DOHH2 (cell line): ENCODE measurements around the gene ATP10A.
"Not testable (repeated sequence)": the region's sequence is repeated elsewhere in the genome, so short reads cannot be mapped to it uniquely, and the experiment has no call there.

Experiments used
- H3F3A ChIP-seq: fragments of 200-600 bp; sonication (generic), shearing (Covaris generic); 2 replicates; pipeline ENCODE4 v1.6.0; 2016; ENCODE audit warnings: antibody characterized with exemption, mild to moderate bottlenecking; ENCODE audit not compliant: control insufficient read depth, insufficient read depth
- H3K27ac ChIP-seq: fragments of 200-600 bp; sonication (generic); 2 replicates; pipeline ENCODE4 v1.5.1; 2014; ENCODE audit warnings: low read depth, mild to moderate bottlenecking, low read length, moderate library complexity
- H3K27me3 ChIP-seq: fragments of 200-600 bp; sonication (generic); 2 replicates; pipeline ENCODE4 v1.6.1; 2014; ENCODE audit warnings: mild to moderate bottlenecking, low read length, mixed read lengths; ENCODE audit not compliant: control insufficient read depth
- H3K36me3 ChIP-seq: fragments of 200-600 bp; sonication (generic); 2 replicates; pipeline ENCODE4 v1.6.1; 2014; ENCODE audit warnings: mild to moderate bottlenecking, low read length, moderate library complexity, mixed read lengths; ENCODE audit not compliant: control insufficient read depth
- H3K4me1 ChIP-seq: fragments of 200-600 bp; sonication (generic); 2 replicates; pipeline ENCODE4 v1.6.1; 2014; ENCODE audit warnings: mild to moderate bottlenecking, low read length, mixed read lengths; ENCODE audit not compliant: control insufficient read depth
- H3K4me2 ChIP-seq: fragments of 200-600 bp; sonication (generic); 2 replicates; pipeline ENCODE4 v1.6.0; 2014; ENCODE audit warnings: mild to moderate bottlenecking, low read length, moderate library complexity
- H3K4me3 ChIP-seq: fragments of 200-600 bp; sonication (generic); 2 replicates; pipeline ENCODE4 v1.5.1; 2014; ENCODE audit warnings: mild to moderate bottlenecking, low read length, mixed read lengths
- H3K79me2 ChIP-seq: fragments of 200-600 bp; sonication (generic); 2 replicates; pipeline ENCODE4 v1.6.1; 2014; ENCODE audit warnings: mild to moderate bottlenecking, low read length, mixed read lengths; ENCODE audit not compliant: control insufficient read depth
- H3K9me2 ChIP-seq: fragments of 200-600 bp; sonication (generic); replicated peaks from 2 replicates; pipeline ENCODE4 v1.6.1; 2014; ENCODE audit warnings: mild to moderate bottlenecking, low read length, mixed read lengths; ENCODE audit not compliant: control insufficient read depth
- H3K9me3 ChIP-seq: fragments of 200-600 bp; sonication (generic); 2 replicates; pipeline ENCODE4 v1.6.1; 2014; ENCODE audit warnings: antibody characterized with exemption, low read length, mixed read lengths; ENCODE audit not compliant: control insufficient read depth, insufficient read depth
- H4K20me1 ChIP-seq: fragments of 200-600 bp; sonication (generic); 2 replicates; pipeline ENCODE4 v1.6.0; 2014; ENCODE audit warnings: low read depth, mild to moderate bottlenecking, antibody characterized with exemption, low read length, moderate library complexity; ENCODE audit not compliant: control insufficient read depth, insufficient read depth
- EZH2phosphoT487 ChIP-seq: fragments of 200-600 bp; sonication (generic); IDR thresholded peaks from 2 replicates; pipeline ENCODE4 v1.6.1; 2017; ENCODE audit warnings: borderline replicate concordance, mild to moderate bottlenecking, antibody characterized with exemption, low read length, moderate library complexity, mixed read lengths
- TF ChIP-seq, protein P1 (sequence below): fragments of 200-600 bp; sonication (generic); IDR thresholded peaks from one replicate; pipeline ENCODE4 v1.5.1; 2014; ENCODE audit warnings: antibody characterized with exemption, mild to moderate bottlenecking, low read depth, low read length; ENCODE audit not compliant: poor library complexity, severe bottlenecking

Gene ATP10A

DNA sequence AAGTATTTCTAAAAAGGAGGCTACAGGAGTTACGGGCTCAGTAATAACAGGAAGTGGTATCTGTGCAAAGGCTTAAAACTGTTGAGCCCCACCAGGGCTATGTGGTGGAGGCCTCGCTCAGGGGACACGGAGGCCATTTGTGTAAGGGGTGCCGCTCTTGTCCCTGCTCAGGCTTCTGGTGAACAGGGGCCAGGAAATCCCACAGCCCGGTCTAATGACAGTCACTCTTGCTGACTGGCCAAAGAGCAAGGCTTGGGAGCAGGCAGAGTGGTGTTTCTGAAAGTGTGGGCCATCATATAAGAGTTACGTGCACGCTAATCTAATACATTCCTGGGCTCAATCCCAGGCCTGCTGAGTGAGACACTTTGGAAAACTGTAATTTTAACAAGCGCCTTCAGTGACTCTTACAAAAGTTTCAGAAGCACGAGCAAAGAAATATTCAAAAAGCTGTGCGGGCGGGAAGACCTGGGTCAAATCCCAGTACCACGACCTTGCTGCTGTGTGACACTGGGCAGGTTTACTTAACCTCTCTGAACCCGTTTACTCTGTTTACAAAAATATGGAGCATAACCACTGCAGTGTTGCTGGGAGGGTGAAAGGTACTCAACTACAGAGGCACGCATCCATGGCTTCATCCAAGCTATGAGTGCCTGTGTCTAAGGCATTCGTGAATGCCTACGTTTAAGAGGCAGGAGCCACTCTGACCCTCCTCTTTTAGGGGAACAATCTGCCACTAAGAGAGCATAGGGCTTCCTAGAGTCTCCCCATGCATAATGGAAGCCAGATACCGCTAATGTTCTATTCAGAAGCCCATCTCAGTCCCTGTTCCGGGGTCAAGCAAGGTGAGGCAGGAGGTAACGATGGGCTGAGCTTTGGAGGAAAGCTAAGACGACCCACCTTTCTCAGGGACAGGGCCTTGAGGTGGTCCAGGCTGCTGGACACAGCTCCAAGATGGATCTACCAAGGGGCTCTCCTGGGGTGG lies 2.0 kb downstream of the ATP10A start:
- no peak for TF ChIP-seq EZH2phosphoT487
- TF ChIP-seq, protein P1, sequence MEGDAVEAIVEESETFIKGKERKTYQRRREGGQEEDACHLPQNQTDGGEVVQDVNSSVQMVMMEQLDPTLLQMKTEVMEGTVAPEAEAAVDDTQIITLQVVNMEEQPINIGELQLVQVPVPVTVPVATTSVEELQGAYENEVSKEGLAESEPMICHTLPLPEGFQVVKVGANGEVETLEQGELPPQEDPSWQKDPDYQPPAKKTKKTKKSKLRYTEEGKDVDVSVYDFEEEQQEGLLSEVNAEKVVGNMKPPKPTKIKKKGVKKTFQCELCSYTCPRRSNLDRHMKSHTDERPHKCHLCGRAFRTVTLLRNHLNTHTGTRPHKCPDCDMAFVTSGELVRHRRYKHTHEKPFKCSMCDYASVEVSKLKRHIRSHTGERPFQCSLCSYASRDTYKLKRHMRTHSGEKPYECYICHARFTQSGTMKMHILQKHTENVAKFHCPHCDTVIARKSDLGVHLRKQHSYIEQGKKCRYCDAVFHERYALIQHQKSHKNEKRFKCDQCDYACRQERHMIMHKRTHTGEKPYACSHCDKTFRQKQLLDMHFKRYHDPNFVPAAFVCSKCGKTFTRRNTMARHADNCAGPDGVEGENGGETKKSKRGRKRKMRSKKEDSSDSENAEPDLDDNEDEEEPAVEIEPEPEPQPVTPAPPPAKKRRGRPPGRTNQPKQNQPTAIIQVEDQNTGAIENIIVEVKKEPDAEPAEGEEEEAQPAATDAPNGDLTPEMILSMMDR = no peak
- H3F3A ChIP-seq = no peaks in the 10 kb centered on the region
- H3K9me2 ChIP-seq = no peaks in the 10 kb centered on the region
- H3K4me1 ChIP-seq = no peaks in the 10 kb centered on the region
- H3K9me3 ChIP-seq = peaks cover 37% of the 10 kb centered on the region; the same call in 1 of the 2 replicates
- no peak overlapping the region for H3K4me2 ChIP-seq
- no peaks in the 10 kb centered on the region for H3K36me3 ChIP-seq
- H3K4me3 ChIP-seq = no peak overlapping the region
- no peak overlapping the region for H3K27ac ChIP-seq
- H3K79me2 ChIP-seq = no peaks in the 10 kb centered on the region
- no peaks in the 10 kb centered on the region for H3K27me3 ChIP-seq
- H4K20me1 ChIP-seq = no peaks in the 10 kb centered on the region

DNA sequence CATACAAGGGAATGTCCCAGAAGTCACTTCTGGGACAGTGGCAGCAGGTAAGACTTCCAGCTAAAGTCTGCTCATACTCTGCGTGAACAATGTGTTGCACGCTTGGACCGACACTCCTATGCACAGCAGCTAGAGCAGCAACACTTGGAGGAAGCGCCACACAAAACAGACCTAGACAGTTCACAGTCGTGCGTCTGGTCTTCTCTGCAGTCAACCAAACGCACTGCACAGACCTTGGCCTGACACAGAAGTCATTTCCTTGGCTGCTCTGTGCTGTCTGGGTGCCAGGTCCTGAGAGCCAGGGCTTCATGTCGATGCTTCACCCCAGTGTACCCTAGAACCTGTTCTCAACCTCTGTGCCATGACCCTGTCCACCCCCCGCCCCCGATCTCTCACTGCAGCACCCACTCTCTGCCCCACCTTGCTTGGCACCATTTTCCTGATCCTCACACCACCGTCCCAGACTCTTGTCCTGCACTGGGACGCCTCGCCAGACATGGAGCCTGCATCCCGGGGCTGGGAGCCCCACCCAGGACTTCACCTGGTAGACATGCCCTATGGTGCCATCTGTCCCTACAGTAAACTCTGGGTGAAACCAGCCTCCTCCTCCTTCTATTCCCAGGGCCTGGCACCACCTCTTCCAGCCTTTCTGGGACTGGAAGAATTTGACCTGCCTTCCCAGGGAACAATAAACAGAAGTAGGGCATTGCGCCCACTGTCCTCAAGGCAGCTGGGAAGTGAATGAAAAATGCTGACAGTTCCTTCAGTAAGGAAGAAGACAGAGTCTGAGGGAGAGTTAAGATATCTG lies 3.1 kb downstream of the ATP10A start:
- H3K27me3 ChIP-seq = no peaks in the 10 kb centered on the region

DNA sequence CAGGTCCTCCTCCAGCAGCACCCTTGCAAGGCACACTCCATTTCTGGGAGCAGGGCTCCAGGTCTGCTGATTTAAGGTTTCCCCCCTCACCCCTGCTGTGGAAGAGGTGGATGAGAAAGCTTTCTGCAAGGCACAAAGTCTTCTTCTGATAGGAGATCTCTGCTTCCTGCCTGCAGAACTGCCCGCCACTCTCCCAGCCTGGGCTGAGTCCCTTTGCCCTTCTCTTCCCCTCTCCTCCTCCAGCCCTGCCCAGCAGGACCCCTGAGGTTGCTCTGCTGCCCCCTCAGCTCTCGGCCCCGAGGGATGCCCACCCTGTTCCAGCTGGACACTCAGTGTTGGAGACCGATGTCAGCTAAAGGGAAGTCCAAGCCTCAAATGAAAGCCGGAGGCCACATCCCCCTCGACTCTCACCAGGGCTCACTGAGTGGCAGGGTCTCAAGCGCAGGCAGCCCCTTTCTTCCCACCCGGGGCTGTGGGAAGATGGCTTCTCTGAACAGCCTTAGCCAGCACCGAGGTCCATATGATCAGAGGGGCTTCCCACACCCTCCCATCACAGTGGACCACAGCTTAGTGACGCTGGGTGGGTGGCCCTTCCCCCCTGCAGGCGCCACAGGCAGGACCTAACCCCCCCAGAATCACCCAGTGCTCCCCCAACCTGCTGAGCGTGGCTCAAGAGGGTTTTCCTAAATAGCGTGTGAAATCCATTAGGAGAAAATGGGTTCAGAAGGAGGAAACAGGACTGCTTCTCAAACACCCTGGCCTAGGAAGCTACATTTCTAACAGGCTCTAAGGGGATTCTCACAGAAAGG lies 4.0 kb downstream of the ATP10A start:
- Histone ChIP-seq H3K4me1 (no peaks in the 10 kb centered on the region), H3K4me2 (no peak overlapping the region), H3K9me2 (no peaks in the 10 kb centered on the region), H3F3A (no peaks in the 10 kb centered on the region), H3K36me3 (no peaks in the 10 kb centered on the region), H3K9me3 (peaks cover 22% of the 10 kb centered on the region), H3K79me2 (no peaks in the 10 kb centered on the region), H4K20me1 (no peaks in the 10 kb centered on the region), H3K27ac (no peak overlapping the region), H3K4me3 (no peak overlapping the region), H3K27me3 (no peaks in the 10 kb centered on the region)
- TF ChIP-seq, protein P1 = no peak
- TF ChIP-seq EZH2phosphoT487 = no peak

More for the DNA sequence above, 3.1 kb downstream of the ATP10A start:
- Histone ChIP-seq H3K9me2 (no peaks in the 10 kb centered on the region), H3K36me3 (no peaks in the 10 kb centered on the region), H3K4me3 (no peak overlapping the region), H3K4me1 (no peaks in the 10 kb centered on the region), H3K79me2 (no peaks in the 10 kb centered on the region), H4K20me1 (no peaks in the 10 kb centered on the region), H3K4me2 (no peak overlapping the region), H3F3A (no peaks in the 10 kb centered on the region), H3K27ac (no peak overlapping the region), H3K9me3 (peaks cover 31% of the 10 kb centered on the region; the same call in 1 of the 2 replicates)
- TF ChIP-seq, protein P1 = no peak
- no peak for TF ChIP-seq EZH2phosphoT487

DNA sequence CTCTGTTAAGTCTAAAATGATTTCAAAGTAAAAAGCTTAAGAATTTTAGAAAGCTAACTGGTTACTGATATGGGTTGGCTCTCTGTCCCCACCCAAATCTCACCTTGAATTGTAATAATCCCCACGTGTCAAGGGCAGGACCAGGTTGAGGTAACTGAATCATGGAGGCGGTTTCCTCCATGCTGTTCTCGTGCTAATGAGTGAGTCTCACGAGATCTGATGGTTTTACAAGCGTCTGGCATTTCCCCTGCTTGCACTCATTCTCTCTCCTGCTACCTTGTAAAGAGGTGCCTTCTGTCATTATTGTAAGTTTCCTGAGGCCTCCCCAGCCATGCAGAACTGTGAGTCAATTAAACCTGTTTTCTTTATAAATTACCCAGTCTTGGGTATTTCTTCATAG lies 7.1 kb downstream of the ATP10A start:
- not testable (repeated sequence) for H4K20me1 ChIP-seq, H3F3A ChIP-seq, H3K4me1 ChIP-seq, H3K27ac ChIP-seq, H3K4me2 ChIP-seq, H3K9me2 ChIP-seq, H3K4me3 ChIP-seq, H3K79me2 ChIP-seq, H3K36me3 ChIP-seq, H3K27me3 ChIP-seq
- H3K9me3 ChIP-seq = peaks cover 22% of the 10 kb centered on the region
